ENCODE results near the gene AP2B1.
"Not testable (repeated sequence)": the region's sequence is repeated elsewhere in the genome, so short reads cannot be mapped to it uniquely, and the experiment has no call there.

AP2B1 gene

GRCh38 chr17:35645923-35646322, 58.8 kb downstream of the AP2B1 start:
- no peak for DNase-seq

- no peak for DNase-seq
Measured at GRCh38 chr17:35651467-35651866, 64.3 kb downstream of the AP2B1 start.

- DNase-seq = no peak
Measured at GRCh38 chr17:35653619-35654361, 66.7 kb downstream of the AP2B1 start.

- DNase-seq = no peak
Measured at GRCh38 chr17:35655303-35655702, 68.2 kb downstream of the AP2B1 start.

GRCh38 chr17:35660902-35661301, 73.8 kb downstream of the AP2B1 start:
- no peak for DNase-seq

- DNase-seq = no peak
Measured at GRCh38 chr17:35664685-35665084, 77.6 kb downstream of the AP2B1 start.

GRCh38 chr17:35665662-35666061, 78.5 kb downstream of the AP2B1 start:
- no peak for DNase-seq

GRCh38 chr17:35666070-35666469, 78.9 kb downstream of the AP2B1 start:
- no peak for DNase-seq

GRCh38 chr17:35666967-35667532, 79.9 kb downstream of the AP2B1 start:
- DNase-seq = no peak

GRCh38 chr17:35668802-35669201, 81.7 kb downstream of the AP2B1 start:
- DNase-seq = no peak

- DNase-seq = no peak
Measured at GRCh38 chr17:35674552-35674951, 87.4 kb downstream of the AP2B1 start.

- DNase-seq = peak; percentile 25
Measured at GRCh38 chr17:35676441-35676840, 89.3 kb downstream of the AP2B1 start.

- DNase-seq = peak; percentile 19
Measured at GRCh38 chr17:35679007-35679682, 92.0 kb downstream of the AP2B1 start.

GRCh38 chr17:35683591-35683990, 96.5 kb downstream of the AP2B1 start:
- no peak for DNase-seq

GRCh38 chr17:35684055-35684802, 97.1 kb downstream of the AP2B1 start:
- DNase-seq = peak; percentile 71

- no peak for DNase-seq
Measured at GRCh38 chr17:35692512-35693210, 105.5 kb downstream of the AP2B1 start.

- no peak for DNase-seq
Measured at GRCh38 chr17:35693662-35694061, 106.5 kb downstream of the AP2B1 start.

- no peak for DNase-seq
Measured at GRCh38 chr17:35694906-35695305, 107.8 kb downstream of the AP2B1 start.

- DNase-seq = no peak
Measured at GRCh38 chr17:35695613-35696012, 108.5 kb downstream of the AP2B1 start.

- no peak for DNase-seq
Measured at GRCh38 chr17:35698800-35699199, 111.7 kb downstream of the AP2B1 start.

GRCh38 chr17:35700150-35700549, 113.0 kb downstream of the AP2B1 start:
- peak; percentile 11 for DNase-seq

- no peak for DNase-seq
Measured at GRCh38 chr17:35701491-35701890, 114.4 kb downstream of the AP2B1 start.

GRCh38 chr17:35703308-35703707, 116.2 kb downstream of the AP2B1 start:
- not testable (repeated sequence) for DNase-seq
